8988T (cell line): ENCODE measurements around the gene RSPH10B.
"Not testable (repeated sequence)": the region's sequence is repeated elsewhere in the genome, so short reads cannot be mapped to it uniquely, and the experiment has no call there.

ENCODE experiments used
- DNase-seq: peaks from one replicate; pipeline ENCODE4 v3.0.0; 2011

Gene RSPH10B

GRCh38 chr7:5970347-5970911 lies at the start of gene RSPH10B:
TSS of gene RSPH10B (minus strand) at chr7:5970689. CDS start at chr7:5967116, 3,573 bp downstream.
- DNase-seq: not testable (repeated sequence)

- DNase-seq: no peak
These were observed 46.1 kb upstream of the RSPH10B start for GRCh38 chr7:6016653-6016966.

- no peak for DNase-seq
These were observed 45.6 kb upstream of the RSPH10B start for GRCh38 chr7:6015917-6016652.

GRCh38 chr7:6012355-6013104 lies 42.0 kb upstream of the RSPH10B start:
- no peak for DNase-seq

GRCh38 chr7:6011541-6011940 lies 41.1 kb upstream of the RSPH10B start:
- DNase-seq: no peak

- not testable (repeated sequence) for DNase-seq
These were observed 39.9 kb upstream of the RSPH10B start for GRCh38 chr7:6010370-6010769.

GRCh38 chr7:6008668-6009611 lies 38.5 kb upstream of the RSPH10B start, which contains the start of the genes AIMP2 and PMS2:
TSS of gene AIMP2 (plus strand) at chr7:6009272. CDS start at chr7:6009364, 92 bp downstream.
TSS of gene PMS2 (minus strand) at chr7:6009049. CDS start at chr7:6009019, 30 bp downstream.
- peak; percentile 77 for DNase-seq

- DNase-seq: not testable (repeated sequence)
These were observed 37.5 kb upstream of the RSPH10B start for GRCh38 chr7:6007835-6008590.

GRCh38 chr7:6007386-6007785 lies 36.9 kb upstream of the RSPH10B start:
- no peak for DNase-seq

GRCh38 chr7:5997210-5997808 lies 26.8 kb upstream of the RSPH10B start:
- no peak for DNase-seq

- DNase-seq: not testable (repeated sequence)
These were observed 16.6 kb upstream of the RSPH10B start for GRCh38 chr7:5987061-5987460.

GRCh38 chr7:5979680-5980314 lies 9.3 kb upstream of the RSPH10B start:
- not testable (repeated sequence) for DNase-seq

- not testable (repeated sequence) for DNase-seq
These were observed 3.1 kb upstream of the RSPH10B start for GRCh38 chr7:5973580-5973979.

- not testable (repeated sequence) for DNase-seq
These were observed 6.7 kb downstream of the RSPH10B start for GRCh38 chr7:5963810-5964209.

GRCh38 chr7:5963205-5963604 lies 7.3 kb downstream of the RSPH10B start:
- DNase-seq: not testable (repeated sequence)

- not testable (repeated sequence) for DNase-seq
These were observed 35.5 kb downstream of the RSPH10B start for GRCh38 chr7:5934945-5935450.

GRCh38 chr7:5931905-5932644 lies 38.4 kb downstream of the RSPH10B start:
- DNase-seq: not testable (repeated sequence)

- not testable (repeated sequence) for DNase-seq
These were observed 39.2 kb downstream of the RSPH10B start for GRCh38 chr7:5931250-5931649.

- DNase-seq: not testable (repeated sequence)
These were observed 40.2 kb downstream of the RSPH10B start for GRCh38 chr7:5930290-5930689.
